NCI-H1048 (cell line): ENCODE measurements around the gene GABBR2.

Source experiments
- DNase-seq: peaks from one replicate; lab custom pipeline; 2025; lab: John Stamatoyannopoulos, UW

GABBR2 gene

DNA sequence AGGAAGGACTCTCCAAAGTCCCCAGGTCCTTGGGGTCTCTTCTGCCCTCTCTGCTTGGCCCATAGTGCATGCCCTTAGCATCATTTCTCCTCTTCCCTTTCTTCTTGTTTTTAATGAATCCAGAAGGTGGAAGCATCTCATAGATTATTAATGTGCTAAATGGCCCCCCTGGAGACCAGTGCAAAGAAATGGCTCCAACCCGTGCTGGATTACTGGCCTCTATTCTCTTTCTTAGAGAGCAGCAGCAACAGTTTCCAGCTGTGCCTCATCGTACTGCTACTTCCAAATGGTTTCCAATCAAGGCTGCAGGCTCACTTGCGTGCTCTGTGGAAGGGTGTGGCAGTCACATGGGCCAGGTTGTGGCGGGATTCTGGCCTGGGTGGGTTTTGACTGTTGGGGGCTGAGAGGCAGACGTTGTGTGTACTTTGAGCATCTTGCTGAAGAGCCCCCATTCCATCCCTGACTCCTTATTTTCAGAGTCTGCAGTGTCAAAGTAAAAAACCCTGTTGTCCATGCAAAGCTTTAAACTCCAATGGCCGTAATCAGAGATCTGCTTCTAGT is 139.7 kb downstream of the GABBR2 start:
- no peak for DNase-seq

DNA sequence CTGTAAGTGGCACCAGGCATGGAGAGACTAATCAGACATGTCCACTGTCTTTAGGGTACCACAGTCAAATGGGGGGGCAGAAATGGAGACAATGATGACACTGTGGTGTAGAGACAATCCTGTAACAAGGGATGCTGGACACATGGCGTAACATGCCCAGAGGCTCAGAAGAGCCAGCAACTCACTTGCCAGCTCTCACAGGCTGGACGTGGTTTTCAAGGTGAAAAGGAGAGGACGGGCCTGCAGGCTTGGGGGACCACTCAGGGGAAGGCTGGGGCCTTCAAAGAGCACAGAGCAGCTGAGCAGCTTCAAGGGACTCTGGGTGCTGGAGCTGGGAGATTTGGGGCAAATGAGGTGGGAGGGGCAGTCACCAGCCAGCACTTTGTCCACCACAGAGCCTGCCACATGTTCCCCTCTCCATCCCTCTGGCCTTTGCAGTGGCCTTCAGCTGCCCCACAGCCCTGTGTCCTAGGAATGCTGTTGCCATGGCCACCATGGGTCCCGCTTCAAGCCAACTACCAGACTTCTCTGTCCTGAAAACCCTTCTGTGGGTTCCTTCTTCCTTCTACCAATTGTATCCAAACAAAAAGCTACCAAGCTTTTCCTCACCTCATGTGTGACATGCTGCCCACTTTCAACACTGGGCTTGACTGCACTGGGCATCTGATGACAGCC is 140.4 kb downstream of the GABBR2 start:
- DNase-seq, result no peak

DNA sequence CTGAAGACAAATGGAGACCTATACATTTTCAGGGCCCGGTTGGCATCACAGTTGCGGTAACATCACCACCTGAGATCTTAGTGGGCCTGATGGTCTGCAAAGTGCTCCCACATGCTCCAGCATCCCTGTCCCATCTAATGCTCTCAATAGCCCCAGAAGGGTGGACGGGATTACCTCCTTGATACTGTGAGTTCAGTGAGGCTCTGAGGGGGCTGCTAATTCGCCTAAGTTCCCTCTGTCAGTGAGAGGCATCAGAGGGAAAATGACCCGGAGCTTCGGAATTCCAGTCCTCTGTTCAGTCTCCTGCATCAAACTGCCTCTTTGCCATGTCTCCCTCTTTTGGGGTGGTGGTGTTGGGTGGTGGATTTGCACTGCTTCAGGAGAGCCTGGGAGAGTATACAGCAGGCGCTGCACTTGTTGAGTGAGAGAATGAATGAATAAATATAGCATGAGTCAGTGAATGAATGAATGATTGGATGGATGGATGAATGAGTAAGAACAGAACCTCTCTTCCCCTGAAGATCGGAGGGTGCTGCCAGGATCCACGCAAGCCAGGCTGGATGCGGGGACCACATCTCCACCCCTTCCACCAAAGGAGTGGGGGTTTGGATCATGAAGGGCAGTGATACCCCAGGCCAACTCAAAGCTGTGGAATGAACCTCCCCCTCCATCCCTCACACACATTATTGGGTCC is 141.0 kb downstream of the GABBR2 start:
- DNase-seq, result no peak

DNA sequence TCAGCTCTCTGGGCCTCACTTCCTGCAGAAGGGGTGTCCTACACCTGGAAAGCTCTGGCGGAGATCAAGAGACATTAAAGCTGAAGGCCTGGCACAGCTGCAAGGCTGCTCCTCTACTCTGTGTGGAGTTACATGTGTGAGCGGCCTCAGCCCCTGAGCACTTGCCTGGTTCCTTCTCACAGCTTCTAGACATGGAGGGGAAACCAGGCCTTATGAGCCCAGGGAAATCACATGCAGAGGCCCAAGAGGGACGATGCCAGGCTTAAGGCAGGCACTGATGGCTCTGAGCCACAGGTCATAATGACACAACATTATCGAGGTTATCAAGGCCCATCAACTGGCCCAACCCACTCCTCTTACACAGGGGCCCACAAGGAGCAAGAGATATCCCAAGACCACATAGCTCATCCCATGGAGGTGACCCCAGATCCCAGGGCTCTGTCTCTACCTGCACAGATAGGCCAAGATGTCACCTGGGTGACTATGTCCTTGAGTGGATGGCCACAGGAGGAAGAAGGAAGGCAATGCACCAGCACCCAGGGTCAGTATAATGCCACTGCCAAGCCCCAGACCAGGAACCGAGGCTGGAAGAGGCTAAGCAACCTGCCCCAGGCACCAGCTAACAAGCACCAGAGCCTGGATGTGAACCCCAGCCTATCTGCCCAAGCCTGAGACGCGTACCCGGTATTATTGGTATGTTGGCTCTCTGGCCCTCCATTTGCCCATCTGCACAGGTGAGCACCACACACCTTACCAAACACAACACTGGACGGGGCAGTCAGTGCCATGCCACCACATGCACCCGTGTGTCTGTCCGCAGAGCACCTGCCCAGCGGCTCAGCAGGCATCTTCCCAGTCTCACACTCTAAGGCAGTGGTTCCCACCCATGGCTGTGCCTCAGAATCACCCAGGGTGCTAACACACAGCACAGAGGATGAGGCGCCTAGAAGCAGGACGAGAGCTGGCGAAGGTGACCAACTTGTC is 143.3 kb downstream of the GABBR2 start:
- no peak for DNase-seq

DNA sequence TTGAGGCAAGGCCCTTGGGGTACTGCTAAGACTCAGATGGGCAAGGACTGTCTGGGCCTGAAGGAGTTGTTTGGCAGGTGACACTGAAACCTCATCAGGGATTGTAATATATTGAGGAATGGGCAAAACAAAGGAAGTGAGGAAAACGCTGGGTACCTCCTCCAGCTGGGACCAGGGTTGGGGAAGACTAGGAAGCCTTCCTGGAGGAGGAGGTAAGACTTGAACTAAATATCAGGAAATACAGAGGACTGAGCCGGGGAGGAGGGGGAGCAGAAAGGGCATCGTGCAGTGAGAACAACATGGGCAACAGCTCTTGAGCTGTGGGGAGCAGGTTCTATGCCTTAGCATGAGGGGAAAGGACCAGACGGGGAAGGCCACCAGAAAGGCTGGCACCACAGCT is 144.0 kb downstream of the GABBR2 start:
- no peak for DNase-seq

DNA sequence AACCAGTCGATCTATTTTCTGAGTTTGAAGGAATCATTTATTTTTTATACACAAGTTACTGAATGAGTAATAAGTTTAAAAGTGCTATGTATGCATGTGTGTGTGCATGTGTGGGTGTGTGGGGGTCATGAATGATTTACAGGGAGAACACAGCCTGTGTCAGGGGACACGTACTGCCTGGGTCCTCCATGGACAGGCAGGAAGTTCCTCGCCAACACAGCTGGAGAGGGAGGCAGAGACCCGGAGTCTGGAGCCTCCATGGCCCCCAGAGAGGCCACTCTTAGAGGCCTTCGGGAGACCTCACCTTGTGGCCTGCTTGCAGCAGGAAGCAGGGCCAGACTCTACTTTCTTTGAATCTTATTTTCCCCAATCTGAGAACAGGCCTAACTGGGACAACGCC is 144.7 kb downstream of the GABBR2 start:
- DNase-seq, result no peak

DNA sequence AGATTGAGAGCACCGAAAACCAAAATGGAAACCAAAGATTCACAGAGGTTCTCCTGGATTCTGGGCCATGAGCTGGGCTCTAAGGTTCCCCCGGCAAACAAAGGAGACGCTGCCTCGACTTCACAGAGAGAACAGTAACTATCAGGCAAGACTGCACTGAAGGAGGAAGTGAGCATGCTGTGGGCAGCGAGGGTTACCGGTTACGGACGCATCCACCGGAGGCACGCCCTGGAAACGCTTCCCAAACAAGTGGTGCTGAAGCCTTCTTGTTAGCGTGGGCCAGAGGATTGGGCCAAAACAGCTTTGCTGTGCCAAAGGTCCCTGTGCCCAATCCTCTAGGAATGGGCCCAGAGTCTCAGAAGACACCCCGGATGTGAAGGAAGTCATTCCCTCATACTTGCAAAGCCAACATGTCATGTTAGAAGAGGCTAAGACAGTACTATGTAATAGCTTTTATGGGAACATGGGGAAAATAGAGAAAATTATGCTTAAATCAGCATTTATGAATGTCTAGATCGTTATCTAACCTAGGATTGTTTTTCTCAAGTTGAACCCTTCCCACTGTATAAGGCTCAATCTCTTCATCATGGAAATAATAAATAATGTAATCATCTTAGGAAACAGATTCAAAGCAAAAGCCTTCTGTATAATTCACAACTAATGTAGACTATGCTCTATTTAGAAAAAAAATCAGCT is 145.4 kb downstream of the GABBR2 start:
- DNase-seq, result no peak

DNA sequence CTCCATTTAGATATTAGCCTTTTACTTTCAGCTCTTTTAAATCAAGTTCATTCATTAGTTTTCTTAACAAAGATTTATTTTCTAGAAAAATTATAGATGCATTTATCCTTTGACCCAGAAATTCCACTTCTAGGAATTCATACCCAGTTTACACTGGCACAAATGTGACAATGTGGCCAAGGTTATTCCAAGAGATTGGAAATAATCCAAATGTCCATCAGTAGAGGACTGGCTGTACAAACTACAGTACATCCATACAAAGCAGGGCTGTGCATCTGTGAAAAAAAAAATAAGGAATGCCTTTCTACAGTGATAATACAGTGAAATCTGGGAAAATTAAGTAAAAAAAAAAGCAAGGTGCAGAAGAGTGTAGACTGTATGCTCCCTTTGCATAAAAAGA is 149.2 kb downstream of the GABBR2 start:
- no peak for DNase-seq

DNA sequence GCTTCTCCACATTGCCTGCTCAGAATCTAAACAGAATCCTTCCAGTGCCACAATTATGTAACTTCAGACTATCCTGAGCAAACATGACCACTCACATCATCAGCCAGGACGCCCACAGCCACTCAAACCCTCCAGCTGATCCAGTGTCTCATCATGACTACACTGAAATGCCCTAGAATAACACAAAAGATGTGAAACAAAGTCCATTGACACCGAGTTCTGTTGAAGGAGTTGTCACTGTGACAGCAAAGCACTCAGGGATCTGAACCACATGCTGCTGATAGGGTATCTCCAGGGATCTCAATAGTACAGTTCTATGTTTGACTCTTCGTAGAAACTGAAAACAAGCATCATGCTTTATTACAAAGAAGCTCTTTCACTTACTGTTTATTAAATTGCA is 150.2 kb downstream of the GABBR2 start:
- DNase-seq, result no peak

DNA sequence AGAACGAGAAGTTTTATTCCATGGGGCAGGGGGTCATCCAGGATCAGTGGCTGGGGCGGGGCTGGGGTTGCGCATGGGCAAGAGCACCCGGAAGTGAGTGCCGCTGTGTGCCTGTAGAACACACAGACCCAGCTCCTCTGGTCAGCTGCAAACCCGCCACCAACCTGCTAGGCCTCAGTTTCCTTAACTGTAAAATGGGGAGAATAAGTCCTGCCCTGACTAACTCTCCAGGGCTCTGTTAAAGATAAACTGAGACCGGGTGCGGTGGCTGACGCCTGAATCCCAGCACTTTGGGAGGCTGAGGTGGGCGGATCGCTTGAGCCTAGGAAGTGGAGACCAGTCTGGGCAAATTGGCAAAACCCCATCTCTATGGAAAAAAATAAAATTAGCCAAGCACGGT is 152.2 kb downstream of the GABBR2 start:
- DNase-seq, result no peak

DNA sequence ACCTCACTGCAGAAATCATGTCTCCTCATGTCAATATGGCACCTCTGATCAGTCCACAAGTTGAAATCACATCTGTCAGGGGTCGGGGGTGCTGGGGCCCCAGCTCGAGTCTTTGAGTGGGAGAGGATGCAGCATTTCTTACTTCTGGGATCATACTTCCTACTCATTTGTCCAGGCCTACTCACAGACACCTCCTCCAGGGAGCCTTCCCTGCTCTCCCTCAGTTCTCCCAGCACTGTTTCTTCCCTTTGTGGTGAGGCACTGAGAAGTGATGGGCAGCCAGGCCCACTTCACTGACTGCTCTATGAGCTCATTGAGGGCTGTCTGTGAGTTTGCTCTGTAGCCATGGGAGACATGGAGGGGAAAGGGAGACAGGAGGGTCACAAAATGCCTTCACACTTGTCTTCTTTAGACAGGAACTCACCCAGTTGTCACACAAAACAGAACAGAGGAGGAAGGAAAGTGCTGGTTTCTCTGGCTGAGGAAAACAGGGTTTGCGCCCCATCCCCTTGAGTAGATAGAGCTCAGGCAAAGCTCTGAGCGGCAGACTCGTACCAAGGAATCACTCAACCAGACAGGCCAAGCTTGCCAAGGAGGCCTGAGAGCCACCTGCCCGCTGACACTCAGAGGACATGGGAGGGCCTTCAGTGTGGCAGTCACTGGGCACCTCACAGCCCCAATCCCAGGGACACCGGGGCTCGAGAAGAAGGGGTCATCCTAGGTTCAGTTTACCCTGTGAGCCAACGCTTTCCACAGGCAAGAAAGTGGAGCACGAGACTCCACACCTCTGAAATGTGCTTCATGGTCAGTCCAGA is 152.9 kb downstream of the GABBR2 start:
- no peak for DNase-seq

DNA sequence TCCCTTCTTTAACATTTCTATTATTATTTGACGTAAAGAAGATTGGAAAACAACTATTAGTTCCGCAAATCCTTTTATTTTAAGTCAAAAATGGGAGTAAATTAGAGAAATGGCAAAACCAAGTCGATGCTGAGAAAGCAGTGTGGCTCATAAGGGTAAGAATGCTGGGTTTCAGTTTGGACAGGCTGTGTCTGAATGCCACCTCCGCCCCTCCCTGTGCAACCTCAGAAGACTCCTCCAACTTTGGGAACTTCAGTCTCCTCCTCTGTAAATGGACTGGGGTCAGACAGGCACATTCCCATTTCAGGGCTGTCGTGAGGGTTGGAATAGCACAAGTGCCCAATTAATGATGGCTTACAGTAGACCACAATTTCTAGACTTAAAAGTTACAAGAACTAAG is 154.0 kb downstream of the GABBR2 start:
- DNase-seq, result no peak

DNA sequence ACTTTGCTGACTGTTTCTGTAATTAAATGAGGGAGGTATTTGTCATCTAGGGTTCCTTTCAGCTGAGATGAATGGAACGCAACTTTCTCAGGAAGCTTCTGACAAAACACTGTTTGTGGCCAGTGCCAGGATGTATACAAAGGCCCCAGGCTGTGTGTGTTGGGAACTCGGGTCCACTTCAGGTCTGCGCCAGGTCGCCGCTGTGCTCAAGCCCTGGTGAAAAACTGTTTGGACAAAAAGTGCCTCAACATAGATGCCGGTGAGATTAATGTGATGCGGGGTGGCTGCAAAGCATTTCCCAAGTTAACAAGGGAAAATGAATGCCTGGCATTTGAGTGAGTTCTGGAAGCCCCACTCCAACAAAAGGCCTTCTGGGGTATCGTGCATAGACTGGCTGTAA is 156.4 kb downstream of the GABBR2 start:
- DNase-seq, result no peak

DNA sequence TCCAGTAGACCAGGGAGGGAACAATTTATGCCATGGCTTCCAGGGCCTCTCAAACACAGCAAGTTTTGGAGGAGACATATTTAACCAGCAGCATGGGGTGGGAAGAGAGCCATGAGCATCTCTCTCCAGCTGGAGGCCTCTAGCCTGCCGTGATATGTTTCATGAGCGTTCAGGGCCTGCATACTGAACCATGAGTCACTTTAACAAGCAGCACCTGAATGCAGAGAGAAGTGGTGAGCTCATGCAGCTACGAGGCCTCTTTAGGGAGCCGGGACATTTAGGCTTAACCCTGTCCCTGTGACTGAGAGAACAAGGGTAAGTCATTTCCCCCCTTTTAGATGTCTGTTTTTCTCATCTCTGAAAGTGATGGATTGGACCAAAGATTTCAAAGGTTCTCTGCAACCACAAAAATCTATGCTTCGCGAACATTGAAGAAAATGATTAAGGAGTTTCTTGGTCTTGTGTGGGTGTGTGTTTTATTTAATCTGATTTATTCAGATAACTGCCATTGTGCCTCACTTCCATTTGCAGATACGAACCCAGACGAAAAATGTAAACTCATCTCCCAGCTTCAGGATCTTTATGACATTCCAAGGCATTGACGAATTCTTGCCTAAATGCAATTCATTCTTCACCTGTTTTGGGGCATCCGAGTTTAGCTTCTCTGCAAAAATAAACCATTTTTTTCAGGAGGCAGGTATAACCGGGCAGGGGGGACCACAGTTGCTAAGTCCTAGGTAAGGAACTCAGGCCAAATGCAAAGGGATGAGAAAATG is 157.0 kb downstream of the GABBR2 start:
- no peak for DNase-seq

DNA sequence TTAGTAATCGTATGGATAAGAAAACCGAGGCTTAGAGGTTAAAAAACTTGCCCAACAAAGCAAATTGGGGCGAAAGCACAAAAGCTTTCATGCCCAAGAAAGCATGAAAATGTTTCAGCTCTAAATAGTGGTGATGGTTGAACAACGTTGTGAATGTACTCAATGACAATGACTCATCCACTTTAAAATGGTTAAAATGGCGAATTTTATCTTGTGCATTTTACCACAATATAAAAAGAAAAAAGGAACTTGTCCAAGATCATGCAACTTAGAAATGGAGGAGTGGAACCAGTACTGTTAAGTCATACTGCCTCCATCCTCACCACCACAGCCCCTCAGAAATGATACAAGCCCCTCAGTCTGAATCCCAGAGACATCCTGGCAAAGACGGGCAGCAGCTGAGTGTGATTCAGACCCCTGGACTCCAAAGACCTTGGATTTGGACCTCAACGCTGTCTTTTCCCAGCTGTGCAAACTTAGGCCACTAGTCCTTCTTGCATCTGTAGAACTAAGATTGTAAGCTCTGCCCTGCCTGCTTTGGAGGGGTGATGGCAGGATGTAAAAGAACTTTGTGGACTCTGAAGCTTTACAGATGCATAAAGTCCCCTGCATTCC is 158.4 kb downstream of the GABBR2 start:
- no peak for DNase-seq

DNA sequence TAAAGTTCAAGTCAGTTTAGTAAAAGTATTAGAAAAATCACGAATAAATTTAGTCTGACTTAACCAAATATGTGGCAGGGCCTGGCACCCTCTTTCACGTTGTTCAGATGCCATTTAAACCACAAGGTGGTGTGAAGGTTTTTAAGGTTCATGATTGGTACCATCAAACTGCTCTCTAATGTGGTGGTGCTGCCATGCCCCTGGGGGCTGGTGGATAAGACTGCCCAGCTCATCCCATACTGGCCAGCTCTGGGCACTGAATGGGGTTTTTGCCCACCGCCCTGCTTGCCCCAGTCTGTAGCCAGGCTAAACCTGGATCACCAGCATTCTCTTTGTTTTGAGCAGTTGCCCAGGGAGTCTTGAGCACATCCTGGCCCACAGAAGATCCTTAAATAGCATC is 159.3 kb downstream of the GABBR2 start:
- DNase-seq, result no peak

DNA sequence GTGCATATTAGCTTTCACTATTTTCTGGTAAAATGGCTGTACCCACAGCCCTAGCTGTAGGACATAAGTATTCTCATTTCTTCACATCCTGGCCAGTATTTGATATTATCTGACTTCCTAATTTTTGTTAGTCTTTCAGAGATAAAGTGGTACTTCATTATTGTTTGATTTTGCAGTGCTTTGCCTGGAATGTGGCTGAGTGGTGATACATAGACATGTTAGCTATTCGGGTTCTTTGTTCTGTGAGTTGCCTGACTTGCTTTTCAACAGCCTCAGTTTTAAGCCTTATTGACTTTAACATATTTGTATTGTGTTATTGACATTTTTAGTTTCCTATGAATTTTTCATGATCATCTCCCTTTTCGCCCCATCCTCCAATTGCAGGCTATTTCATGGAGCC is 161.1 kb downstream of the GABBR2 start:
- no peak for DNase-seq

DNA sequence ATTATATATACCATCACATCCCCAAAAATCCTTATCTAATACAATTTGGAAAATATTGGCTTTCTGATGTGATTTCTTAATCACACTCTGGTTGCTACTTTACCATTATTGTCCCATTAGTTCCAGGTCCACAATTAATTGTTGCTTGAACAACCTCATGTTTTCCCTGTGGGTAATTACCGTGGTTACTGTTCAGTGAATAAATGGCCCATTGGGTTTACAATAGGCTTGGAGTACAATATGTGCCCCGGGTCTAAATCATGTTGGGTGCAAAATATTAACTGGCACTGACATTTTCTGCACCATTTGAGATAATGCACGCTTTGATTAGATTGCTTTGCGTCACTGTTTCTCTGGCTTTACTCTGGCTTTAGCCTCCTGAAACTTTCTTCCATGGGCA is 163.7 kb downstream of the GABBR2 start:
- DNase-seq, result no peak

DNA sequence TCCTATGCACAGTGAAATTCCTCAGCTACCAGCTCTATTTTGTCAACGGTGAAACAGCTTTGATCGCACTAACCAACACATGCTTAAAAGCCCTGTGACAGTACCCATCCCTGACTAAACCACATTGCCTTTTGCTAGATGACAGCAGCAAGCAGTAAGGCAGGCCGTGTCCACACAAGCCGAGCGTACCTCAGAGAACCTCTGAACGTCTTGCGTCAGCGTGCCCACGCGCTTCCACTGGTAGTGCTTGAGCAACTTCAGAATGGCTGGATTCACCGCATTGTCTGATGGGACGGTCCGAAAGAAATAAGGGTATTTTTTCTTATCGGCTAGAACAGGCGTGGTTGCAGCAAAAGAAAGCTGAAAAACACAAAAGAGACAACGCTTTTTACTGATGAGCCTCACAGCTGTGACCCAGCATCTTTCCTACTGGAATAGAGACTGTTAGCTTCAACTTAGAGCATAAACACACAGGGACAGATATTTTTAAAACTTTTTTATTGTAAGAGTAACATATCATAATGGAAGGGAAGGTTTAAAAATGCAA is 167.0 kb downstream of the GABBR2 start:
- DNase-seq, result no peak
